NCI-H1436 treated with DMSO at 0.1 percent for 48 hours (cell line): ENCODE data around the gene PPP1R15A.
"Not testable (repeated sequence)": the region's sequence is repeated elsewhere in the genome, so short reads cannot be mapped to it uniquely, and the experiment has no call there.

ENCODE experiments used
- DNase-seq: peaks from one replicate; lab custom pipeline; 2025; lab: John Stamatoyannopoulos, UW

The PPP1R15A gene

DNA sequence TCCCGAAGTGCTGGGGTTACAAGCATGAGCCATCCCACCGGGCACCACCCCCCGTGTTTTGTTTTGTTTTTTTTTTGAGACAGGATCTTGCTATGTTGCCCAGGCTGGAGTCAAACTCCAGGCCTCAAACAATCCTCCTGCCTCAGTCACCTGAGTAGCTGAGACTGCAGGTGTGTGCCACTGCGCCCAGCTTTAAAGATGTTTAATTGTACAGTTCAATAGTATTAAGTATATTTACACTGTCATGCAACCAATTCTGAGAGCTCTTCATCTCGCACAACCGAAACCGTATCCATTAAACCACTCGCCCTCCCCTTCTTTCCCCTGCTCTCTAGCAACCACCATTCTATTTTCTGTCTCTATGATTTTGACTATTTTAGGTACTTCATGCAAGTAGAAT, 43.5 kb downstream of the PPP1R15A start:
- DNase-seq, result no peak

DNA sequence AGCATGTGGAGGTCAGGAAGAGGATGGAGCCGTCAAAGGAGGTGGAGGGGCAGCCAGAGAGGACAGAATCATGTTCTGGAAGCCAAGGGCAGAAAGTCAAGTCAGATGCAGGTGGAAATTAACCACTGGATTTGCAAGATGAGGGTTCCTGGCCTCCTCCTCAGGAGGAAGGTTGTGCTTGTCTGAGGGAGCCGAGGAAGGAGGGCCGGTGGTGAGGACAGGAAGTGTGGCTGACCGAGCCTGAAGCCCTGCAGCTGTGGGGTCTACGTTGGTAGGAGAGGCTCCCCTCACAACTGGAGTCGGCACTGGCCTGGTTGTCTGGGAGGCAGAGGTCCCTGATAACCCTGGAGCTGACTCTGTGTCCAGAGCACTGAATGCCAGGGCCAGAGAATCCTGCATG, 45.9 kb downstream of the PPP1R15A start:
- DNase-seq, result no peak

DNA sequence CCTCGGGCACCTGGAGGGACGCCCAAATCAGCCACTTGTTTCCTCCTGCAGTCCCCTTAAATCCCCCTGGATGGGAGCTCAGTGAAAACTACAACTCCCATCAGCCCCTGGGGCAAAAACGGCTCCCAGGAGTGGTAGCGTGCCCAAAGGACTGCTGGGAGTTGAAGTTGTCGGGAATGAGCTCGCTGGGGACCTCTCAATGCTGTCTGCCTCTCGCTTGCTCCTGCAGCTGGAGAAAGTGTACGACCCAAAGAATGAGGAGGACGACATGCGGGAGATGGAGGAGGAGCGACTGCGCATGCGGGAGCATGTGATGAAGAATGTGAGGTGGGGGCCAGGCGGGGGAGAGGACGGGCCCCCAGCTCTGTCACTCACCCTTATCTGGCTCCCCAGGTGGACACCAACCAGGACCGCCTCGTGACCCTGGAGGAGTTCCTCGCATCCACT, 46.6 kb downstream of the PPP1R15A start:
- DNase-seq, result no peak

DNA sequence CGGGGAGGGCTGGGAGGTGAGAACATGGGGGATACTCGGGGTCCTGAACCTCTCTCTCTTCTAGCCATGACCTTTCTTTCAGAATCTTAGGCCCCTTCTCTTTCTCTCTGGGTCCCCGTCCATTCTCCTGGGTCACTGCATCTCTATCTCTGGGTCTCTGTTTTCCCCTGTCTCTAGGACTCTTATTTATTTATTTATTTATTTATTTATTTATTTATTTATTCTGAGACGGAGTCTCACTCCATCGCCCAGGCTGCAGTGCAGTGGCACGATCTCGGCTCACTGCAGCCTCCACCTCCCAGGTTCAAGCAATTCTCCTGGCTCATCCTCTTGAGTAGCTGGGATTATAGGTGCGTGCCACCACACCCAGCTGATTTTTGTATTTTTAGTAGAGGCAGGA, 47.0 kb downstream of the PPP1R15A start:
- DNase-seq, result not testable (repeated sequence)

DNA sequence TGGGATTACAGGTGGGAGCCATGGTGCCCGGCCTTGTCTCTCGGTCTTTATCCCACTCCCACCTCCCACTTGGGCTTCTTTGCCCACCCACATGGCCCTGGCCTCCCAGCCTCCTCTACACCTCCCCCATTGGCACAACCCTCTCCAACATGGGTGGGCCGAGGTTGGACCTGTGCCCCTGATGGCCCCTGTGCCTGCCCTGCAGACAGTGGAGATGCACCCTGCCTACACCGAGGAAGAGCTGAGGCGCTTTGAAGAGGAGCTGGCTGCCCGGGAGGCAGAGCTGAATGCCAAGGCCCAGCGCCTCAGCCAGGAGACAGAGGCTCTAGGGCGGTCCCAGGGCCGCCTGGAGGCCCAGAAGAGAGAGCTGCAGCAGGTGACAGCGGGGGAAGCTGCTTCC, 48.7 kb downstream of the PPP1R15A start:
- DNase-seq, result no peak

DNA sequence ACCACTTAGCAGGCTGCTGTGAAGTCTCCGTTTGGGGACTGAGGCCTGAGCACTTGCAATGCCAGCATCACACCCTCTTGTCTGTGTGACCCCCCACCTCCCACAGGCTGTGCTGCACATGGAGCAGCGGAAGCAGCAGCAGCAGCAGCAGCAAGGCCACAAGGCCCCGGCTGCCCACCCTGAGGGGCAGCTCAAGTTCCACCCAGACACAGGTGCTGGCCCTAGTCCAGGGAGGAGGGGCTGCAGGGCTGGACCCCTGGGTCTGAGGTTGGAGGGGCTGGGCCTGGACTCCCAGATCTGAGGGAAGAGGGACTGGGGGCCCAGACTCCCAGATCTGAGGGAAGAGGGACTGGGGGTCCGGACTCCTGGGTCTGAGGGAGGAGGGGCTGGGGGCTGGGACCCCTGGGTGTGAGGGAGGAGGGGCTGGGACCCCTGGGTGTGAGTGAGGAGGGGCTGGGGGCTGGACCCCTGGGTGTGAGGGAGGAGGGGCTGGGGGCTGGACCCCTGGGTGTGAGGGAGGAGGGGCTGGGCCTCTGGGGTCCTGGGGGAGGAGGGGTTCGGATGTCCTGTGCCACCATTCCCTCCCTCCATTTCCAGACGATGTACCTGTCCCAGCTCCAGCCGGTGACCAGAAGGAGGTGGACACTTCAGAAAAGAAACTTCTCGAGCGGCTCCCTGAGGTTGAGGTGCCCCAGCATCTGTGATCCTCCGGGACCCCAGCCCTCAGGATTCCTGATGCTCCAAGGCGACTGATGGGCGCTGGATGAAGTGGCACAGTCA, 49.7 kb downstream of the PPP1R15A start:
- DNase-seq, result no peak

DNA sequence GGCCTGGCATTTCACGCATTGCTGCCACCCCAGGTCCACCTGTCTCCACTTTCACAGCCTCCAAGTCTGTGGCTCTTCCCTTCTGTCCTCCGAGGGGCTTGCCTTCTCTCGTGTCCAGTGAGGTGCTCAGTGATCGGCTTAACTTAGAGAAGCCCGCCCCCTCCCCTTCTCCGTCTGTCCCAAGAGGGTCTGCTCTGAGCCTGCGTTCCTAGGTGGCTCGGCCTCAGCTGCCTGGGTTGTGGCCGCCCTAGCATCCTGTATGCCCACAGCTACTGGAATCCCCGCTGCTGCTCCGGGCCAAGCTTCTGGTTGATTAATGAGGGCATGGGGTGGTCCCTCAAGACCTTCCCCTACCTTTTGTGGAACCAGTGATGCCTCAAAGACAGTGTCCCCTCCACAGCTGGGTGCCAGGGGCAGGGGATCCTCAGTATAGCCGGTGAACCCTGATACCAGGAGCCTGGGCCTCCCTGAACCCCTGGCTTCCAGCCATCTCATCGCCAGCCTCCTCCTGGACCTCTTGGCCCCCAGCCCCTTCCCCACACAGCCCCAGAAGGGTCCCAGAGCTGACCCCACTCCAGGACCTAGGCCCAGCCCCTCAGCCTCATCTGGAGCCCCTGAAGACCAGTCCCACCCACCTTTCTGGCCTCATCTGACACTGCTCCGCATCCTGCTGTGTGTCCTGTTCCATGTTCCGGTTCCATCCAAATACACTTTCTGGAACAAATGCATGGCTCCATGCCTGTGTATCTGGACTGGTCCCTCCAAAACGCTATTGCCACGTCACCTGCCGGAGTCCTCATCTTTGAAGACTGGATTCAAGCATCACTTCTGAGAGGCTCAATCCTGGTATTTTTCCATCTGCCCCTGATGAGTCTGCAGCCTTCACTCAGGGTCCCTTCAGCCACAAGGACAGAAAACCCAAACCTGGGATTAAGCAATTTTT, 50.6 kb downstream of the PPP1R15A start:
- no peak for DNase-seq

DNA sequence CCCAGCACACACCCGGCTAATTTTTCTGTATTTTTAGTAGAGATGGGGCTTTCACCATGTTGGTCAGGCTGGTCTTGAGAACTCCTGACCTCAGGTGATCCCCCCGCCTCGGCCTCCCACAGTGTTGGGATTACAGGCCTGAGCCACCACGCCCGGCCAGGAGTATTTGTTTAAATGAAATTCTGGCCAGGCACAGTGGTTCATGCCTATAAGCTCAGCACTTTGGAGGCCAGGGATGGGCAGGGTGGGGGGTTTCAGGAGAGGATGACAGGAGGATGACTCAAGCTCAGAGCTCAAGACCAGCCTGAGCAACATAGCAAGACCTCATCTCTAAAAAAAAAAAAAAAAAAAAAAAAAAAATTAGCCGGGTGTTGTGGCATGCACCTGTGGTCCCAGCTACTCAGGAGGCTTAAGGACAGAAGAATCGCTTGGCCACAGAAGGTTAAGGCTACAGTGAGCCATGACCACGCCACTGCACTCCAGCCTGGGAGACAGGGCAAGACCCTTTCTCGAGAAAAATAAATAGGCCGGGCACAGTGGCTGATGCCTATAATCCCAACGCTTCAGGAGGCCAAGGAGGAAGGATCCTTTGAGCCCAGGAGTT, 53.1 kb downstream of the PPP1R15A start:
- DNase-seq, result no peak
